ENCODE data around the gene TNFRSF12A. TPM values are rescaled to one million over a fixed set of nuclear protein-coding genes. Genes with fewer than 3 reads are reported as not detected.

The TNFRSF12A gene
- total and polyA plus RNA-seq, 10 of the 15 experiments (the other 5 are each of a cell fraction or from before 2014, with no cell fraction given) = 0.35 to 1.7 (median 1.2) TPM; not detected in 2

DNA sequence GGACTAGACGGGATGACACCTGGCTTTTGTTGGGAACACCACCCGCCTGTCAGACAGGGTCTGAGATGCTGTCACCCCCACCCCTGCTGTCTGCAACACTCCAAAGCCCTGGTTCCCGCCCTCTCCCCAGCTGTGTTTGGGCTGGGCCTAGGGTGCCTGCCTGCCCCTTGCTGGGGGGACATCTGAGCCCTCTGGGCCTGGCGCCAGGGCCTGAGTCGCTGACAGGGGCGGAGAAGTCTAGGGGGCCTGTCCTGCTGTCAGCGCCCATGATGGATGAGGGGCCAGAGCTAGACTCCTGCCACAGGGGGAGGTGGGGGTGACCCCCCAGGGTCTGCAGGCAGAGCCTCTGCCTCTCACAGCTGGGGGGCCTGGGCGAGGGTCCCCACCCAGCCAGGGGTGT, 32.3 kb upstream of the TNFRSF12A start:
- no TSS peak for BruUV-seq (replicated peaks)
- Histone ChIP-seq H3K4me1 (ENCODE audit: control insufficient read depth, insufficient read depth, low read length) (no peaks in the 10 kb centered on the region), H3K79me2 (ENCODE audit: control insufficient read depth, insufficient read depth, low read length) (no peaks in the 10 kb centered on the region), H3K4me2 (ENCODE audit: control insufficient read depth, insufficient read depth) (no peak overlapping the region), H2AFZ (ENCODE audit: control insufficient read depth, low read depth, low read length) (no peak overlapping the region), H3K36me3 (ENCODE audit: control insufficient read depth in 2 of 2, insufficient read depth in 2 of 2, low read length in 1 of 2) (no peaks in the 10 kb centered on the region), H3K9ac (ENCODE audit: control insufficient read depth, insufficient read depth, low read length) (no peak overlapping the region), H3K27ac (ENCODE audit: control insufficient read depth, insufficient read depth) (no peak overlapping the region), H3K27me3 (replicated peaks in 1 of 2; ENCODE audit: control insufficient read depth in 2 of 2, insufficient read depth in 2 of 2, low read length in 1 of 2) (peaks cover 2 to 4% of the 10 kb centered on the region in 2 experiments; a peak in 2 of 4 replicates), H4K20me1 (ENCODE audit: control insufficient read depth, insufficient read depth) (no peaks in the 10 kb centered on the region), H3K9me3 (replicated peaks; ENCODE audit: control insufficient read depth, insufficient read depth, low read length) (no peaks in the 10 kb centered on the region), H3K4me3 (no peak overlapping the region)
- ATAC-seq (no peak), FAIRE-seq (no peak), DNase-seq (ENCODE audit: low read depth, low spot score) (no peak)
- ChIA-PET SMC1A (ENCODE audit: uncharacterized antibody, unreplicated experiment) (no interaction called here), RAD21 (ENCODE audit: unreplicated experiment) (no interaction called here), CTCF (no interaction called here), POLR2A (no interaction called here)
- in situ Hi-C loops (cut with MboI) (no loop called here), intact Hi-C loops (cut with micrococcal nuclease; ENCODE audit: unreplicated experiment) (no loop called here)
- 50% methylated on average over 8 of the region's 8 CpGs for WGBS (ENCODE audit: insufficient coverage, insufficient replicate concordance, low lambda C conversion rate, missing lambda C conversion rate)
- TF ChIP-seq ZNF622 (IDR thresholded peaks at IDR 0.05) (no peak), POU2F2 (IDR thresholded peaks at IDR 0.05; ENCODE audit: borderline replicate concordance, low read depth, low read length) (no peak), KDM1A (IDR thresholded peaks at IDR 0.05; ENCODE audit: borderline replicate concordance) (no peak), HCFC1 (IDR thresholded peaks at IDR 0.05; ENCODE audit: low read length) (no peak), NBN (IDR thresholded peaks at IDR 0.05) (no peak), PML (IDR thresholded peaks at IDR 0.05; ENCODE audit: low read length) (no peak), KLF5 (IDR thresholded peaks at IDR 0.05; ENCODE audit: partially characterized antibody) (no peak), ZNF24 (IDR thresholded peaks at IDR 0.05) (no peak), GABPA (IDR thresholded peaks at IDR 0.05; ENCODE audit: low read depth) (no peak), FOXK2 (IDR thresholded peaks at IDR 0.05) (no peak), ZNF217 (IDR thresholded peaks at IDR 0.05) (no peak), ZBED1 (IDR thresholded peaks at IDR 0.05; ENCODE audit: borderline replicate concordance) (no peak), MEF2B (IDR thresholded peaks at IDR 0.05; ENCODE audit: partially characterized antibody, poor library complexity, severe bottlenecking) (no peak), TCF7 (IDR thresholded peaks at IDR 0.05; ENCODE audit: borderline replicate concordance) (no peak), SPI1 (IDR thresholded peaks at IDR 0.05; ENCODE audit: borderline replicate concordance, insufficient read depth, low read depth, low read length) (no peak), GATAD2B (conservative IDR thresholded peaks at IDR 0.05; ENCODE audit: low read depth) (no peak)
- TF ChIP-seq, protein P1, sequence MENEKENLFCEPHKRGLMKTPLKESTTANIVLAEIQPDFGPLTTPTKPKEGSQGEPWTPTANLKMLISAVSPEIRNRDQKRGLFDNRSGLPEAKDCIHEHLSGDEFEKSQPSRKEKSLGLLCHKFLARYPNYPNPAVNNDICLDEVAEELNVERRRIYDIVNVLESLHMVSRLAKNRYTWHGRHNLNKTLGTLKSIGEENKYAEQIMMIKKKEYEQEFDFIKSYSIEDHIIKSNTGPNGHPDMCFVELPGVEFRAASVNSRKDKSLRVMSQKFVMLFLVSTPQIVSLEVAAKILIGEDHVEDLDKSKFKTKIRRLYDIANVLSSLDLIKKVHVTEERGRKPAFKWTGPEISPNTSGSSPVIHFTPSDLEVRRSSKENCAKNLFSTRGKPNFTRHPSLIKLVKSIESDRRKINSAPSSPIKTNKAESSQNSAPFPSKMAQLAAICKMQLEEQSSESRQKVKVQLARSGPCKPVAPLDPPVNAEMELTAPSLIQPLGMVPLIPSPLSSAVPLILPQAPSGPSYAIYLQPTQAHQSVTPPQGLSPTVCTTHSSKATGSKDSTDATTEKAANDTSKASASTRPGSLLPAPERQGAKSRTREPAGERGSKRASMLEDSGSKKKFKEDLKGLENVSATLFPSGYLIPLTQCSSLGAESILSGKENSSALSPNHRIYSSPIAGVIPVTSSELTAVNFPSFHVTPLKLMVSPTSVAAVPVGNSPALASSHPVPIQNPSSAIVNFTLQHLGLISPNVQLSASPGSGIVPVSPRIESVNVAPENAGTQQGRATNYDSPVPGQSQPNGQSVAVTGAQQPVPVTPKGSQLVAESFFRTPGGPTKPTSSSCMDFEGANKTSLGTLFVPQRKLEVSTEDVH (IDR thresholded peaks at IDR 0.05; ENCODE audit: low read depth, partially characterized antibody) = no peak
- TF ChIP-seq, protein P2, sequence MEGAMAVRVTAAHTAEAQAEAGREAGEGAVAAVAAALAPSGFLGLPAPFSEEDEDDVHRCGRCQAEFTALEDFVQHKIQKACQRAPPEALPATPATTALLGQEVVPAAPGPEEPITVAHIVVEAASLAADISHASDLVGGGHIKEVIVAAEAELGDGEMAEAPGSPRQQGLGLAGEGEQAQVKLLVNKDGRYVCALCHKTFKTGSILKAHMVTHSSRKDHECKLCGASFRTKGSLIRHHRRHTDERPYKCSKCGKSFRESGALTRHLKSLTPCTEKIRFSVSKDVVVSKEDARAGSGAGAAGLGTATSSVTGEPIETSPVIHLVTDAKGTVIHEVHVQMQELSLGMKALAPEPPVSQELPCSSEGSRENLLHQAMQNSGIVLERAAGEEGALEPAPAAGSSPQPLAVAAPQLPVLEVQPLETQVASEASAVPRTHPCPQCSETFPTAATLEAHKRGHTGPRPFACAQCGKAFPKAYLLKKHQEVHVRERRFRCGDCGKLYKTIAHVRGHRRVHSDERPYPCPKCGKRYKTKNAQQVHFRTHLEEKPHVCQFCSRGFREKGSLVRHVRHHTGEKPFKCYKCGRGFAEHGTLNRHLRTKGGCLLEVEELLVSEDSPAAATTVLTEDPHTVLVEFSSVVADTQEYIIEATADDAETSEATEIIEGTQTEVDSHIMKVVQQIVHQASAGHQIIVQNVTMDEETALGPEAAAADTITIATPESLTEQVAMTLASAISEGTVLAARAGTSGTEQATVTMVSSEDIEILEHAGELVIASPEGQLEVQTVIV (IDR thresholded peaks at IDR 0.05; ENCODE audit: borderline replicate concordance, partially characterized antibody) = no peak
- TF ChIP-seq, protein P3, sequence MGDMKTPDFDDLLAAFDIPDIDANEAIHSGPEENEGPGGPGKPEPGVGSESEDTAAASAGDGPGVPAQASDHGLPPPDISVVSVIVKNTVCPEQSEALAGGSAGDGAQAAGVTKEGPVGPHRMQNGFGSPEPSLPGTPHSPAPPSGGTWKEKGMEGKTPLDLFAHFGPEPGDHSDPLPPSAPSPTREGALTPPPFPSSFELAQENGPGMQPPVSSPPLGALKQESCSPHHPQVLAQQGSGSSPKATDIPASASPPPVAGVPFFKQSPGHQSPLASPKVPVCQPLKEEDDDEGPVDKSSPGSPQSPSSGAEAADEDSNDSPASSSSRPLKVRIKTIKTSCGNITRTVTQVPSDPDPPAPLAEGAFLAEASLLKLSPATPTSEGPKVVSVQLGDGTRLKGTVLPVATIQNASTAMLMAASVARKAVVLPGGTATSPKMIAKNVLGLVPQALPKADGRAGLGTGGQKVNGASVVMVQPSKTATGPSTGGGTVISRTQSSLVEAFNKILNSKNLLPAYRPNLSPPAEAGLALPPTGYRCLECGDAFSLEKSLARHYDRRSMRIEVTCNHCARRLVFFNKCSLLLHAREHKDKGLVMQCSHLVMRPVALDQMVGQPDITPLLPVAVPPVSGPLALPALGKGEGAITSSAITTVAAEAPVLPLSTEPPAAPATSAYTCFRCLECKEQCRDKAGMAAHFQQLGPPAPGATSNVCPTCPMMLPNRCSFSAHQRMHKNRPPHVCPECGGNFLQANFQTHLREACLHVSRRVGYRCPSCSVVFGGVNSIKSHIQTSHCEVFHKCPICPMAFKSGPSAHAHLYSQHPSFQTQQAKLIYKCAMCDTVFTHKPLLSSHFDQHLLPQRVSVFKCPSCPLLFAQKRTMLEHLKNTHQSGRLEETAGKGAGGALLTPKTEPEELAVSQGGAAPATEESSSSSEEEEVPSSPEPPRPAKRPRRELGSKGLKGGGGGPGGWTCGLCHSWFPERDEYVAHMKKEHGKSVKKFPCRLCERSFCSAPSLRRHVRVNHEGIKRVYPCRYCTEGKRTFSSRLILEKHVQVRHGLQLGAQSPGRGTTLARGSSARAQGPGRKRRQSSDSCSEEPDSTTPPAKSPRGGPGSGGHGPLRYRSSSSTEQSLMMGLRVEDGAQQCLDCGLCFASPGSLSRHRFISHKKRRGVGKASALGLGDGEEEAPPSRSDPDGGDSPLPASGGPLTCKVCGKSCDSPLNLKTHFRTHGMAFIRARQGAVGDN (IDR thresholded peaks at IDR 0.05) = no peak
